Stimulated activated CD4-positive, alpha-beta T cell treated with anti-CD3 and anti-CD28 coated beads, TNF-alpha, amount 100 ng/mL, for 48 hours (primary cell): Measurements from ENCODE around the gene TMEM131.
"Not testable (repeated sequence)": the region's sequence is repeated elsewhere in the genome, so short reads cannot be mapped to it uniquely, and the experiment has no call there.

Source experiments
- DNase-seq, 3 donors: peaks; one replicate each; pipeline ENCODE4 v3.0.0-alpha.2; 2020; ENCODE audit warnings: low read depth in 3 of 3

Gene TMEM131

DNA sequence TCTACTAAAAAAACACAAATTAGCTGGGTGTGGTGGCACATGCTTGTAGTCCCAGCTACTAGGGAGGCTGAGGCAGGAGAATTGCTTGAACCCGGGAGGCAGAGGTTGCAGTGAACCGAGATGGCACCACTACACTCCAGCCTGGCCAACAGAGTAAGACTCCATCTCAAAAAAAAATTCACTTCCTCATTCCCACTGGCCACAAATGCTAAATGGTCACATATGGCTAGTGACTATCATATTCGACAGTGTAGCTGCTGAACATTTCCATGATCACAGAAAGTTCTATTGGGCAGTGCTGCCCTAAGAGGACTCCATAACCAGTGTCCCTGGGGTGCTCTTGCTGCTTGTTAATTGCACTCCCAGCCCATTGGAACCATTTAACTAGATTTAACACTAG is 26.3 kb upstream of the TMEM131 start:
- DNase-seq, result not testable (repeated sequence)

DNA sequence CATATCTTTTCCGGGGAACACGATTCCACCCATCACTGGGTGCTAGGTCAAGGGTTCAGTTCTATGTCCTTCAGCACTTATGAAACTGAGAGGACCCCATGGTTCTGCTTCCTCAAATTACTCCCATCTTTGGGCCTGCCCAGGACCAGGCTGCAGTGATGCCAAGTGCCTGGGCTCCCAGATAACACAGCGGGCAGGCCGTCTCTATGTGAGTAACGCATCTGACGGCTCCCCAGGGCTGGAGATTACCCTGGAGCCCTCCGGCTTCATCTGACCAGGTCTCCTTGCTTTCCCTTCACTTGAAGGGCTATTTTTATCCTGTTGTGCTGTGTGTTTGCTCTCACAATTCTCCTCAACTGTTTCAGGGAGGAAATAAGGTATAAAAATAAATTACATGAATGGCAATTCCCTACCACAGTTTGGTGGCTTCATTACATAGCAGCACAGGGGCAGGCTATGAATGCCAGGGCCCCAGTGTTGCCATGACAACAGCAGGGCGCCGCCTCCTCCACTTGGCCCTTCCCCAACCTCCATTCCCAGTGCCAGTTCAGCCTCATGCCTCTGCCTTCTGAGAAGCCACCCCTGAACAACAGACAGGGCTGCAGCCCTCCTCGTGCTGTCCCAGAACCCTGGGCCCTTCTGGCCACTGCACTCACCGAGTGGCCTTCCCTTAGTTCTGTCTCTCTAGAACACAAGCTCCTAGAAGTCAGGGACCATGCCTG is 25.4 kb upstream of the TMEM131 start:
- DNase-seq, result no peak

DNA sequence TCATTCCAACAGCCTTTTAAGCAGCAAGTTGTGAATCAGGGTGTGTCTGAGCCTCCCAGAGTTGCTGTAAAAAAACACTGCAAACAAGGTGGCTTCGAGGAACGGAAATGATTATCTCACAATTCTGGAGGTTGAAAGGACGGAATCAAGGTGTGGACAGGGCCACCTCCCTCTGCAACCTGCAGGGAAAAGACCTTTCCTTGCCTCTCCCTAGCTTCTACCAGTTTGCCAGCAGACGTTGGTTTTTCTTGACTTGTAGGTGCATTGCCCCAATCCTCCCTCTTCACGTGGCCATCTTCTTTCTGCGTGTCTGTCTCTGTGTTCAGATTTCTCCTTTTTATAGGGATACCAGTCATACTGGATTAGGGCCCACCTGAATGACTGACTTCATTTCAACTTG is 24.8 kb upstream of the TMEM131 start:
- DNase-seq, result no peak

DNA sequence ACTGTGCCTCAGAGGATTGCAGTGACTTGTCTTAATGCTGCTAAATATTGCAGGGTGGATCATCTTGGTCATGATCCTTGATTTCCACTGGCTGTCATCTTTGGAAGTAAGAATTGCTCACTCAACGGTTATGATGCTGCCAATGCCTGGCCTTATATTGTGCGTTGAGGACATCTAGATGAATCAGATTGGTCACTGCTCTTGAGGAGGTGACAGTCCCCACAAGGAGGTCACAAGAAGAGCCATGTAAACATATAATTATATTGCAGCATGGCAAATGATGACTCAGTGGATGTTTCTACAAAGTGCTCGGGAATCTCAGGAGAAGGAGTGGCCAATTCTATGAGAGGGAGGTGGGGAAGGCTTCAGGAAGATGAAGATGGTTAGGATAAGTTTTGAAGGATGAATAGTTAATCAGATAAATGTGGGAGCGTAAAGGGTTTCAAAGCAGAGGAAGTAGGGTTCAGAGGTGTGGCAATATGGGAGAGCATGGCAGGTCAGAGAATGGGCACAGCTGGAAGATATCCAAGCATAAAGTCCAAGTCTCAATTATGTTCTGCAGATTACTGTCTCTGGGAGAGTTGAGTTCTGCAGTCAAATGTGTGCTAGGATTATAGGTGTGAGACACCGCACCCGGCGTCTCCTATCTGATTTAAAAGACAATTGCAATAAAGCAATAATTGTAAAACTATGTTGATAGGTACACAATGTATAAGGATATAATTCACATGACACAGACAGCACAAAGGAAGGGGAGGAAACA is 21.3 kb upstream of the TMEM131 start:
- no peak for DNase-seq

DNA sequence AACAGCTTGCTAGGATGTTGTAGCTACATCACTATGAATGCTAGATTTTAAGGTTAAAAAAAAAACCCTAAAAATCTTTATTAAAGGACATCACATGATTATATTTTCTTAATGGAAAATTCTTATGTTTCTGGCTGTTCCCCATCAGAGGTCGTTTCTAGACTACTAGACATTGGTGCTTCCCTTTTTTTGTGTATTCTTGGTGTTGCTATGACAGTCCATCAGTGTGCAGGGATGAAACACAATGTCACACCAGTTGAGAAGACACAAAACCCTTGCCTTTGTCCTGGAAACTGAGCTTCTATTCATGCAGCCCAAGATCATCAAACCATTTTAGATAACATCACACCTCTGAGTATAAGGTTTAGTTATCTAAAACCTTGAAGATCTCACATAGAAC is 19.9 kb upstream of the TMEM131 start:
- no peak for DNase-seq

DNA sequence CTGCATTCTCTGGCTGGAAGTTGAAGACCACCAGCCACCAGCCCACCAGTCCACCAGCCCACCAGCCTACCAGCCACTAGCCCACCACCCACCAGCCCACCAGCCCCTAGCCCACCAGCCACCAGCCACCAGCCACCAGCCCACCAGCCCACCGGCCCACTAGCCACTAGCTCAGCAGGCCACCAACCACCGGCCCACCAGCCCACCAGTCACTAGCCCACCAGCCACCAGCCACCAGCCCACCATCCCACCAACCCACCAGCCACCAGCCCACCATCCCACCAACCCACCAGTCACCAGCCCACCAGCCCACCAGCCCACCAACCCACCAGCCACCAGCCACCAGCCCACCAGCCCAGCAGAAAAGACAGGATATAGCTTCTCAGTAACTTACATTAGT is 18.6 kb upstream of the TMEM131 start:
- no peak for DNase-seq

DNA sequence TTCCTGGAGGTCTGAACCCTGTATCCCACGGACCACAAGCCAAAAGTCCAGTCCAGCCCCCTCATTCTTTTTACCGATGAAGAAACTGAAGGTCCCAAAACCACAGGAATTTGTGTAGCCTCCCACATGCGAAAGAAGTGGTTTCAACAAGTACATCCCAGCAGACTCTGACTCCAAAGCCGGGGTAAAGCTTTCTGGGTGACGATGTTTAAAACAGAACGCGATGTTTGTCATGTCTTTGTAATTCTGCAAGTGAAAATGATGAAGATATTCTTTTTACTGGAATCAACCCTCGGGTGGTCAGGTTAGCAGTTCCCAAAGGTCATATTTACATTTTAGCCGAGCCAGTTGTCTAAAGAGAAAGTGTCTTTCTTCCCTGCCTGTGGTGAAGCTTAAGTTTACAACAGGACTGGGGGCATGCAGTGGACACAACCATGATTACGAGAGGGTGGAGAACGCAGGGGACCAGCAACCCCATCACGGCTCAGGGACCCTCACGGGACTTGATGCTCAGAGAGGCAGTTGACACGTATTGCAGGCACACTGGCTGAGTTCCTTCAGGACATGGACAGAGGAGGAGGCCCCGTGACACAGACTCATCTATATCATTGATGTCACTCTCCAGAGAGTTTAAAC is 17.8 kb upstream of the TMEM131 start:
- DNase-seq, result peak in 1 of 3 donors; percentile 27

DNA sequence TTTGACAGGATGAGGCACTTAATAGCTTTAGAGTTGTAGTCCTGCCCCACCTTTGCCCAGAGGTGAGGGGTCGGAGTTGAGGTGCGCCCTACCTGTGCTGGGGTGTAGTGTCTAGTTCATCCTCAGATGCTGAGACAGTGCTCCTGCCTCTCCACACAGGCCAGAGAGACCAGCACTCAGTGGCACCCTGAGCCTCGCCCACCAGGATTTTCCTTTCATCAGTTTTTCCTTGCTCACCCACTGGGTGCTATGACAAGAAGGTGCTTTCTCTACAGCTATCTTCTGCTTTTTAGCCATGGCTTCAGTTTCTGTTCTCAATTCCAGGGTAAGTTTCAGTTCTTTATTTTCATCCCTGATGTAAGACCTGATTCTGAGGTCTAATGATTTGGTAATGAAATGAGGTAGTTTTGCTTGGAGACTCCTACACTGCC is 16.8 kb upstream of the TMEM131 start:
- peak in 1 of 3 donors; percentile 54 for DNase-seq

DNA sequence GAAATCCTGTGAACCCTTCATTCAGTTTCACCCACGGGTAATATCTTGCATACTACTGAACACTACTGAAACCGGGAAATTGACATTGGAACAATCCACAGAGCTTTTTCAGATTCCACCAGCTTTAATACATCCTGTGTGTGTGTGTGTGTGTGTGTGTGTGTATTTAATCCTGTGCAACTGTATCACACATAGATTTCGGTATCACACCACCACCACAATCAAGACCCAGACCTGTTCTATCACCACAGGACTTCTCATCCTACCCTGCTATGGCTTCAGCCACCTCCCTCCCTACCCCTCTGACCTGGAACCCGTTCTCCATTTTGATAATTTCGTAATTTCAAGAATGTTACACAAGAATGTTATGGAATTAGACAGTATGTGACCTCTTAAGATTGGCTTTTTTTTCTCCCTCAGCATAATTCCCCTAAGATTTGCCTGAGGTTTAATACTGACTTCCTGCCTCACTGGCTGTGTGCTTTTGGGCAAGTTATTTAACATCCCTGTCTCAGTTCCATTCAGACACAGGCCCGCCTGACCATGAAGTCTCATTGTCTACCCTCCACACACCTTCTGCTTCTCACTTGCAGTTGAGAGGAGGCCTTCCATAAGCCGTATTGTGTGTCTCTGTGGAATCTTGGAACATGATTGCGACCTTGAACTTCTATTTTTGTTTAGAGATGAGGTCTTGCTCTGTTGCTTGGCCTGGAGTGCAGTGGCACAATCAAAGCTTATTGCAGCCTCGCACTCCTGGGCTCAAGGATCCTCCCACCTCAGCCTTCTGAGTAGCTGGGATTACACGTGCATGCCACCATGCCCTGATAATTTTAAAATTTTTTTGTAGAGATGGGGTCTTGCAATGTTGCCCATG is 14.4 kb upstream of the TMEM131 start:
- no peak for DNase-seq

DNA sequence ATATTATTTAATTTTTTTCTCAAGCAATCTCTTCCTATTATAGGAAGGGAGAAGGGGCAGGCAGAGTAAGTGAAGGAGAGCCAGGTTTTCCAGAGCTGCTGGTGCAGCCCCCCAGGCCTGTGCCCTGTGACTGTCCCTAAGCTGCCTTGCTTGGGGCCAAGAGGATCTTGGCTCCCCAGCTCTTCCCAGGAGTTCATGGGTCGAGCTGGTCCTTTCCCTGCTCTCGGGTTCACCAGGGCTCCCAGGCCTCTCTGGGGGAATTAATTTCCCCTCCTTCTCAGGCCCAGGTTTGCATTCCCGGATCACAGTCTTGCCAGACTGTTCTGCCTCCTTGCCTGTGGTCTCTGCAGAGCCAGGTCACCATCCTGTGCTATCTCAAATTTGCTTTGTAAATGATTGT is 12.7 kb upstream of the TMEM131 start:
- no peak for DNase-seq

DNA sequence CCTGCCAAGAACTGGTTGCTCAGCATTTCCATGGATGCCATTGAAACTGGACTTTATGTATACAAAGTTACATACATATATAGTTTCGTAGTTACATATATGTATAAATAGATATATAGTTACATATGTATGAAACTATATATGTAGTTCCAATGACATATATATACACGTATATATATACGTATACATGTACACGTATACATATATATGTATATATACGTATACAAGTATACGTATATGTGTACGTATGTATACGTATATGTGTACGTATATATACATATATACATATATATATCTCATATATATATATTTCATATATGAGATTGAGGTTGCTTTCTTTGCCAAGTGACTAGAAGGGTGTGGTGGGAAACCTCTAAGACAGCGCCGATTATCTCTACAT is 10.6 kb upstream of the TMEM131 start:
- DNase-seq, result no peak

DNA sequence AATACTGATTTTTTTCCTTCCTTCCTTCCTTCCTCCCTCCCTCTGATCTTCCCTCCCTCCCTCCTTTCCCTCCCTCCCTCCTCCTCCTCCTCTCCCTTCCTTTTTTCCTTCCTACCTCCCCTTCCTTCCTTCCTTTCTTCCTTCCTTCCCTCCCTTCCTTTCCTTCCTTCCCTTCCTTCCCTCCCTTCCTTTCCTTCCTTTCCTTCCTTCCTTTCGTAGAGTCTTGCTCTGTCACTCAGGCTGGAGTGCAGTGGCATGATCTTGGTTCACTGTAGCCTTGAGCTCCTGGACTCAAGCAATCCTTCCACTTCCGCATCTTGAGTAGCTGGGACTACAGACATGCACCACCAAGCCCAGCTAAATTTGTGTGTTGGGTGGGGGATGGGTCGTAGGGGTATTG is 8.9 kb upstream of the TMEM131 start:
- DNase-seq, result no peak

DNA sequence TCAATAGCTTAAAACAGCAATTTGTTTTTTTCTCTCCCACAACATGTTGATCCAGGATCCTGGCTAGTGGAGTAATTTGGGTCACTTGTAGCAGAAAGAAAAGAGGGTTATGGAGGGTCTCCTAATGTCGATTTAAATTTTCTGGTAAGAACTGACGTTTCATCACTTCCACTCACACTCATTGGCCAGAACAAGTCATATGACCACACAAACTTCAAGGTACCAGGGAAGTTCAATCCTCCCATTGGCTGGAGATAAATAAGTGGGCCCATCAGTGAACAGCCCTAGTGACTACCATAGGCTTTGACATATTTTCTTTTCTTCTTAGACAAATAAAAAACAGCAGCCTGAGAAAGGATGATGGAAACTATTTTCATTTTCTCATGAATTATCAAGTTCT is 8.3 kb upstream of the TMEM131 start:
- no peak for DNase-seq

DNA sequence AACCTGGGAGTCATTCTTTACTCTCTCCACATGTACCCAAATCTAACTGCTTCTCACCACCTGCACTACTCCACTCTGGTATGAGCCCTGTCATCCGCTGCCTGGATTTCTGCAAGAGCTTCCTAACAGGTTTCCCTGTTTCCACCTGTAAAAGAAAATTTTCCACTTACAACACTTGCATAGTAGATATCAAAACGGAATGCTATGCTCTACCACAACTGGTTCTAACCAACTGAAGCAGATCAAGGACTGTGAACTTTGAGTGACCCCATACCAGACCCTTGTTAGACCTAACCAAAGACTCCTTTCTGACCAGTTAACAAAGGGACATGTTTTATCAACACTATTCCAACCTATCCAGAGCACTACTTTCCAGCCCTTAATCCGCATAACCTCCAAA is 3.8 kb upstream of the TMEM131 start:
- DNase-seq, result no peak

DNA sequence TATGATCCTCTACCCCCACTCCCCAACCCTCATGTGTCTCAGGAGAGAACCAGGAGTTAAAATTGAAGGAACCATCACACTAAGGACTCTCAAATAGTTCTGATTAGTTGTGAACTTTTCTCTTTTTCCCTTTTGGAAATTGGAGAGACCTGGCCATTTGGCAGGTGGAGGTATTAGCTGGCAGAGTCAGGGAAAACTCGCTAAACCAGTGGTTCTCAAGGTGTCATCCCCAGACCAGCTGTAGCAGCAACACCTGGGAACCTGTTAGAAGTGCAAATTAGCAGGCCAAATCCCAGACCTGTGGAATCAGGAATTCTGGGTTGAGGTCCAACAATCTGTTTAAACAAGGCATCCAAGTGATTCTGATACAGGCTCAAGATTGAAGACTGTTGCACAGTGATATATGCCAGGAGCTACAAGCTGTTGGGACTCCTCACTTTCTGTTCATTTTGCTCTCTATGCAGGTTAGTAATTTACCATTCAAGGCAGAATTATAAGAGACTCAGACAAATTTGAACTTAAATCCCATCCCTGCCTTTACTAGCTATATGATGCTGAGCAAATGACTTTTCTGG is 2.8 kb upstream of the TMEM131 start:
- no peak for DNase-seq

DNA sequence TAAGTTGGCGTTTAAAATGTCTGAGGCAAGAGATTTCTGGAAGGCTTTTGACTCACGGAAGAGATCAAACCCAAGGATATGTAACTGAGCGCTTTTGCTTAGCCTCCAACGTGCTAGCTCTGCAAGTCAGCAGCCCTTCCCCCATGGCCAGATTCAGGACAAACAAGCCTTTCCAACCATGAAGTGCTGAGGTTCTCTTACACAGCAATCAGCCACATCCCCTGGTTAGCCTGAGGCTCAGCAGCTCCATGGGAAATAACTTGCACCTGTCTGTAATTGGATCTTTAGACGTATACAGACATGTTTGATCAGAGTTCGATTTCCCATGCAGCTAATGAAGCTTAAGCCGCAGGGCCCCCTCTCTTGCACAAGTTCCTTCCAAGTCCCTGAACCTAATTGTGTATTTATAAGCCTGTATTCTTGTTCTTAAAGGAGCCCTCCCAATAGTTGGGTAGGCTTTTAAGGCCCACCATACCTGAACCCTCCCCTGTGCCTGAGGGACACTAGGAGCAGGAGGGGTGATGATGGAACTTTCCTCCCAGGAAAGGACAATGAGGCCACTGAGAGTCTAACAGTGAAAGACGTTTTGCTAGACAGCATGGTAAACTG is 2.1 kb upstream of the TMEM131 start:
- no peak for DNase-seq

DNA sequence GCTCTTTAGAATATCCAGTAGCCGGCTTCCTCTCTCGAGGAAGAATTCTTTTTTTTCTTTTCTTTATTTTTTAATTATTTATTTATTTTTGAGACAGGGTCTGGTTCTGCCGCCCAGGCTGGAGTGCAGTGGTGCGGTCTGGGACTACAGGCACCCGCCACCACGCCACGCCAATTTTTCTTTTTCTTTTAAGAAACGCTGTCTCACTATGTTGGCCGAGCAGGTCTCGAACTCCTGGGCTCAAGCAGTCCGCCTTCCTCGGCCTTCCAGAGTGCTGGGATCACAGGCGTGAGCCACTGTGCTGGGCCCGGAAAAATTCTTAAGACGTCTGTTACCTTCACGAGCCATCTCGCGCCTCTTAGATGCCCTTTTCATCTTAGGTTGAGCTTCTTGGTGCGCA is 931 bp upstream of the TMEM131 start:
- no peak for DNase-seq

DNA sequence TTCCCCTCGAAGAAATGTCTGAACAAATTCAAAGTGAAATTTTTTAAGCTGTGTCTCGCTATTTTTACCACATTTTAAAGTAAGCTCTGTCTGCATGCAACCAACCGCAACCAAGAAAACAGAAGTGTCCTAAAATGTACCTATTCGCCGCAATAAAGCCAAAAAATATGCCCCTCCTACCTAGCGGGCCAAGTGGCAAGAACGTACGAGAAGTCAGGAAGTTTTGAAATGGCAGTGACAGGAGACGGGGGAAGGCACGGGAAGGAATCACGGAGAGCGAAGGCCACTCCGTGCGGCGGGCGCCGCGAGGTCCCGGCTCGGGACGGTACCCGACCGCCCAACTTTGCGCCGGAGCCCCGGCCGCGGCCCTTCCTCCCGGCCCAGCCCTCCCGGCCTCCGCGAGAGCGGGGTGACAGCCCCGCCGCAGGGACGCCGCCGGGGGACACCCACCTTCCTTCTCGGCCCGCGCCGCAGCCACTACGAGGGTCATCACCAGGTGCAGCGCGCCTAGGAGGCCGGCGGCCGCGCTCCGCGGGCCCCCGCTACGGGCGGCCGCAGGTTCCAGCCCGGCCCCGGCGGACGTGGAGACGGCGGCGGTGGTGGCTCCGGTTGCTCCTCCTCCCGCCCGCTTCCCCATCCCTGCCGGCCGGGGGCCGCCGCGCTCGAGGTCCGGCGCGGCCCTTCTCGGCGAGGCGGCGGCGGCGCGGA is 568 bp downstream of the TMEM131 start:
- peak in 2 of 3 donors; percentile 17 to 43 for DNase-seq

DNA sequence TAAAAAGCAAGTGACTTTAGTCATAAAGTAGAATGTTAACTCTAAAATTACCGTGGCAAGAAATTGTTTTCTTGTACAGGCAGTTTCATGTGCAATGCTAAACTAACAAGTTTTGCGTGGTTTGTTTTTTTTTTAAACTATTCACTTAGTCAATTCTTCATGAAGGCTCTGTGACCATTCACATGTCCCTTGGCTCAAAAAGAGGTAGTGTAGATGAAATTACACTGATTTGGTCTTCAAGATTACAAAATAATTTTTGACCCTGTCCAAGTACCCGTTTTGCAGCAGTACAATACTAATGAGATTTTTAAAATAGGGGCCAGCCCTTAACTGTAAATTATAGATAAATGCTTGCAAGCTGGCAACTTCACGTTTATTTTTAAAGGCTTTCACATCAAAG is 1.3 kb downstream of the TMEM131 start:
- no peak for DNase-seq

DNA sequence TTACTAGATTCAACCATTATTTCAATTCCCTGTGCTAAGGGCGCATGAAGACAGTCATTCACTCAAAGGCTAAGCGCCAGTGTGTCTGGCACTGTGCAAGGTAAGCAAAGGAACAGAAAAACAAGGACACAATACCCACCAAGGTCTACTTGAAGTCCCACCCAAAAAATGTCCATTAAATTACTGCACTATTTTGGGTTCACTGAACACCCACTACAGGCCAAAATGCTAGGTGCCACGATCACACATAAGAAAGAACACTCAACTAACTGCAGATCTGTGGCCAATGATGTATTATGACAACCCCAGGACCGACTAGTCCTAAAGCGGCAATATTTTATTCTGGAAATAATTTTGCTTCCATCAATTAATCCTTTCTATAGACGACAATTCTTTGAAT is 1.8 kb downstream of the TMEM131 start:
- DNase-seq, result no peak
